ENCODE data around the gene KIF3C.

GRCh38 chr2:25981596-25982272 is 563 bp downstream of the KIF3C start:
- TF ChIP-seq, protein P1, sequence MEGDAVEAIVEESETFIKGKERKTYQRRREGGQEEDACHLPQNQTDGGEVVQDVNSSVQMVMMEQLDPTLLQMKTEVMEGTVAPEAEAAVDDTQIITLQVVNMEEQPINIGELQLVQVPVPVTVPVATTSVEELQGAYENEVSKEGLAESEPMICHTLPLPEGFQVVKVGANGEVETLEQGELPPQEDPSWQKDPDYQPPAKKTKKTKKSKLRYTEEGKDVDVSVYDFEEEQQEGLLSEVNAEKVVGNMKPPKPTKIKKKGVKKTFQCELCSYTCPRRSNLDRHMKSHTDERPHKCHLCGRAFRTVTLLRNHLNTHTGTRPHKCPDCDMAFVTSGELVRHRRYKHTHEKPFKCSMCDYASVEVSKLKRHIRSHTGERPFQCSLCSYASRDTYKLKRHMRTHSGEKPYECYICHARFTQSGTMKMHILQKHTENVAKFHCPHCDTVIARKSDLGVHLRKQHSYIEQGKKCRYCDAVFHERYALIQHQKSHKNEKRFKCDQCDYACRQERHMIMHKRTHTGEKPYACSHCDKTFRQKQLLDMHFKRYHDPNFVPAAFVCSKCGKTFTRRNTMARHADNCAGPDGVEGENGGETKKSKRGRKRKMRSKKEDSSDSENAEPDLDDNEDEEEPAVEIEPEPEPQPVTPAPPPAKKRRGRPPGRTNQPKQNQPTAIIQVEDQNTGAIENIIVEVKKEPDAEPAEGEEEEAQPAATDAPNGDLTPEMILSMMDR (IDR thresholded peaks at IDR 0.05; ENCODE audit: extremely low read depth in 1 of 2, insufficient read depth in 1 of 2, low read depth in 1 of 2, low read length in 2 of 2): no peak
- TF ChIP-seq POLR2A (IDR thresholded peaks at IDR 0.05; ENCODE audit: low read depth, low read length): no peak
- no peak for TF ChIP-seq JUN (IDR thresholded peaks at IDR 0.05; ENCODE audit: borderline replicate concordance, insufficient read depth, insufficient read length, low read depth)
- TF ChIP-seq, protein P2, sequence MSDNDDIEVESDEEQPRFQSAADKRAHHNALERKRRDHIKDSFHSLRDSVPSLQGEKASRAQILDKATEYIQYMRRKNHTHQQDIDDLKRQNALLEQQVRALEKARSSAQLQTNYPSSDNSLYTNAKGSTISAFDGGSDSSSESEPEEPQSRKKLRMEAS (IDR thresholded peaks at IDR 0.05; ENCODE audit: insufficient read depth, insufficient read length): no peak
- no peak for TF ChIP-seq EZH2 (IDR thresholded peaks at IDR 0.05; ENCODE audit: borderline replicate concordance, low read depth, low read length, severe bottlenecking)

All from endothelial cell of umbilical vein (primary cell).